ENCODE data around the gene FADS3. TPM values are rescaled to one million over a fixed set of nuclear protein-coding genes. Genes with fewer than 3 reads are reported as not detected.

The FADS3 gene
- total and polyA plus RNA-seq, 2 of the 13 experiments (the other 11 are each of a cell fraction or from before 2014, with no cell fraction given), result 13.4 to 23.2 TPM

DNA sequence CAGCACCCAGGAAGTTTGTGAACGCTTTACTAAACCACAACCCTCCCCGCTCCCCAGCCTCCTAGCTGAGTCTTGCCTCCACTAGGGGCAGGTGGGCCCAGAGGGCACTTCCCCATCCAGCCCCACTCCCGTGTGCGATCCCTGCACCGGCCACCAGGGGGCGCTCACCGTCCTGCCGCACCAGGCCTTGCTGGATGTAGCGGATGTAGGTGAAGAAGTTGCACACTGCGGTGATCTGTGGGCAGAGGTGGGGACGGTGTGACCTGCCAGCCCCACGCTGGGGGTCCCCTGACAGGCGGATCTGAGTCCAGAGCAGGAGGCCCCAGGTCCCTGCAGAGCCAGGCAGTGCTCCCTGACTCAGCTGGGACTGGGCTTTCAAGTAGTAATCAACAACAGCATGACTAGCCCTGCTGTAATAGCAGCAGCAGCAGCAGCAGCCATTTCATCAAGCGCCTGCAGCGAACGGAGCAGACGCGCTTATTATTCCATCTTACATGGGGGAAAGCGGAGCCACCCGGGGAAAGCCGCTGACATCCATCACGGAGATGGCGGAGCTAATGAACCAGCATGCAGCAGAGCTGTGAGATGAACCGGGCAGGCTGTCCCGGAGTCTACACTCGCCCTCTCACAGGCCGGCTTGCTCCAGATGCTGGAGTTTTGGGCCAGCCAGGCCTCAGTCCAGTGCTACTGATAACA lies 7.9 kb upstream of the FADS3 start (continued):
- TF ChIP-seq, protein P1, sequence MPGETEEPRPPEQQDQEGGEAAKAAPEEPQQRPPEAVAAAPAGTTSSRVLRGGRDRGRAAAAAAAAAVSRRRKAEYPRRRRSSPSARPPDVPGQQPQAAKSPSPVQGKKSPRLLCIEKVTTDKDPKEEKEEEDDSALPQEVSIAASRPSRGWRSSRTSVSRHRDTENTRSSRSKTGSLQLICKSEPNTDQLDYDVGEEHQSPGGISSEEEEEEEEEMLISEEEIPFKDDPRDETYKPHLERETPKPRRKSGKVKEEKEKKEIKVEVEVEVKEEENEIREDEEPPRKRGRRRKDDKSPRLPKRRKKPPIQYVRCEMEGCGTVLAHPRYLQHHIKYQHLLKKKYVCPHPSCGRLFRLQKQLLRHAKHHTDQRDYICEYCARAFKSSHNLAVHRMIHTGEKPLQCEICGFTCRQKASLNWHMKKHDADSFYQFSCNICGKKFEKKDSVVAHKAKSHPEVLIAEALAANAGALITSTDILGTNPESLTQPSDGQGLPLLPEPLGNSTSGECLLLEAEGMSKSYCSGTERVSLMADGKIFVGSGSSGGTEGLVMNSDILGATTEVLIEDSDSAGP (CRISPR knock-in tag; IDR thresholded peaks at IDR 0.05; ENCODE audit: borderline replicate concordance), result peak; percentile 68
- TF ChIP-seq ZBTB1 (CRISPR knock-in tag; IDR thresholded peaks at IDR 0.05; ENCODE audit: borderline replicate concordance) (no peak), HMGA1 (CRISPR knock-in tag; conservative IDR thresholded peaks at IDR 0.05) (no peak), CHD2 (IDR thresholded peaks at IDR 0.05; ENCODE audit: low read depth, low read length) (no peak), ZNF232 (CRISPR knock-in tag; IDR thresholded peaks at IDR 0.05; ENCODE audit: borderline replicate concordance) (no peak; the same call in 1 of the 2 replicates), TSC22D2 (CRISPR knock-in tag; IDR thresholded peaks at IDR 0.05; ENCODE audit: borderline replicate concordance) (no peak), GPN1 (CRISPR knock-in tag; IDR thresholded peaks at IDR 0.05; ENCODE audit: borderline replicate concordance) (no peak), JUND (CRISPR knock-in tag; IDR thresholded peaks at IDR 0.05) (no peak), ZNF253 (CRISPR knock-in tag; IDR thresholded peaks at IDR 0.05; ENCODE audit: borderline replicate concordance) (no peak), ZSCAN12 (CRISPR knock-in tag; IDR thresholded peaks at IDR 0.05) (no peak), RXRA (CRISPR knock-in tag; IDR thresholded peaks at IDR 0.05) (peak; percentile 31; the same call in 1 of the 2 replicates), DPF2 (CRISPR knock-in tag; IDR thresholded peaks at IDR 0.05; ENCODE audit: borderline replicate concordance, low read depth) (no peak), POGZ (CRISPR knock-in tag; IDR thresholded peaks at IDR 0.05) (no peak), ZNF790 (CRISPR knock-in tag; IDR thresholded peaks at IDR 0.05; ENCODE audit: borderline replicate concordance) (no peak), SUZ12 (IDR thresholded peaks at IDR 0.05; ENCODE audit: low read depth, low read length) (no peak), SIN3A (IDR thresholded peaks at IDR 0.05; ENCODE audit: borderline replicate concordance, low read depth, low read length) (no peak), MYNN (CRISPR knock-in tag; IDR thresholded peaks at IDR 0.05; ENCODE audit: low read depth) (no peak), ZMYM4 (CRISPR knock-in tag; IDR thresholded peaks at IDR 0.05) (peak; percentile 45; the same call in 1 of the 2 replicates), ZNF558 (CRISPR knock-in tag; IDR thresholded peaks at IDR 0.05; ENCODE audit: borderline replicate concordance) (no peak), ZSCAN21 (CRISPR knock-in tag; IDR thresholded peaks at IDR 0.05; ENCODE audit: borderline replicate concordance) (peak; percentile 85; the same call in 1 of the 2 replicates), ZNF780A (CRISPR knock-in tag; IDR thresholded peaks at IDR 0.05) (peak; percentile 71; the same call in 1 of the 2 replicates)
- TF ChIP-seq, protein P2, sequence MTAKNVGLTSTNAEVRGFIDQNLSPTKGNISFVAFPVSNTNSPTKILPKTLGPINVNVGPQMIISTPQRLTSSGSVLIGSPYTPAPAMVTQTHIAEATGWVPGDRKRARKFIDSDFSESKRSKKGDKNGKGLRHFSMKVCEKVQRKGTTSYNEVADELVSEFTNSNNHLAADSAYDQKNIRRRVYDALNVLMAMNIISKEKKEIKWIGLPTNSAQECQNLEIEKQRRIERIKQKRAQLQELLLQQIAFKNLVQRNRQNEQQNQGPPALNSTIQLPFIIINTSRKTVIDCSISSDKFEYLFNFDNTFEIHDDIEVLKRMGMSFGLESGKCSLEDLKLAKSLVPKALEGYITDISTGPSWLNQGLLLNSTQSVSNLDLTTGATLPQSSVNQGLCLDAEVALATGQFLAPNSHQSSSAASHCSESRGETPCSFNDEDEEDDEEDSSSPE (CRISPR knock-in tag; IDR thresholded peaks at IDR 0.05), result no peak
- TF ChIP-seq, protein P3, sequence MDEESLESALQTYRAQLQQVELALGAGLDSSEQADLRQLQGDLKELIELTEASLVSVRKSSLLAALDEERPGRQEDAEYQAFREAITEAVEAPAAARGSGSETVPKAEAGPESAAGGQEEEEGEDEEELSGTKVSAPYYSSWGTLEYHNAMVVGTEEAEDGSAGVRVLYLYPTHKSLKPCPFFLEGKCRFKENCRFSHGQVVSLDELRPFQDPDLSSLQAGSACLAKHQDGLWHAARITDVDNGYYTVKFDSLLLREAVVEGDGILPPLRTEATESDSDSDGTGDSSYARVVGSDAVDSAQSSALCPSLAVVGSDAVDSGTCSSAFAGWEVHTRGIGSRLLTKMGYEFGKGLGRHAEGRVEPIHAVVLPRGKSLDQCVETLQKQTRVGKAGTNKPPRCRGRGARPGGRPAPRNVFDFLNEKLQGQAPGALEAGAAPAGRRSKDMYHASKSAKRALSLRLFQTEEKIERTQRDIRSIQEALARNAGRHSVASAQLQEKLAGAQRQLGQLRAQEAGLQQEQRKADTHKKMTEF (CRISPR knock-in tag; IDR thresholded peaks at IDR 0.05), result no peak
- TF ChIP-seq, protein P4, sequence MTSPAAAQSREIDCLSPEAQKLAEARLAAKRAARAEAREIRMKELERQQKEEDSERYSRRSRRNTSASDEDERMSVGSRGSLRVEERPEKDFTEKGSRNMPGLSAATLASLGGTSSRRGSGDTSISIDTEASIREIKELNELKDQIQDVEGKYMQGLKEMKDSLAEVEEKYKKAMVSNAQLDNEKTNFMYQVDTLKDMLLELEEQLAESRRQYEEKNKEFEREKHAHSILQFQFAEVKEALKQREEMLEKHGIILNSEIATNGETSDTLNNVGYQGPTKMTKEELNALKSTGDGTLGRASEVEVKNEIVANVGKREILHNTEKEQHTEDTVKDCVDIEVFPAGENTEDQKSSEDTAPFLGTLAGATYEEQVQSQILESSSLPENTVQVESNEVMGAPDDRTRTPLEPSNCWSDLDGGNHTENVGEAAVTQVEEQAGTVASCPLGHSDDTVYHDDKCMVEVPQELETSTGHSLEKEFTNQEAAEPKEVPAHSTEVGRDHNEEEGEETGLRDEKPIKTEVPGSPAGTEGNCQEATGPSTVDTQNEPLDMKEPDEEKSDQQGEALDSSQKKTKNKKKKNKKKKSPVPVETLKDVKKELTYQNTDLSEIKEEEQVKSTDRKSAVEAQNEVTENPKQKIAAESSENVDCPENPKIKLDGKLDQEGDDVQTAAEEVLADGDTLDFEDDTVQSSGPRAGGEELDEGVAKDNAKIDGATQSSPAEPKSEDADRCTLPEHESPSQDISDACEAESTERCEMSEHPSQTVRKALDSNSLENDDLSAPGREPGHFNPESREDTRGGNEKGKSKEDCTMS (CRISPR knock-in tag; conservative IDR thresholded peaks at IDR 0.05), result 0 out of 2 replicates have a peak, but pooled peaks have one; percentile 58
